Neuronal stem cell (in vitro differentiated cells): Measurements from ENCODE around the gene CD300H.

Experiments
- DNase-seq: peaks from one replicate; pipeline ENCODE4 v3.0.0-alpha.2; 2013; ENCODE audit warnings: low spot score
- H2AFZ ChIP-seq: one replicate; pipeline ENCODE4 v1.6.1; 2013; ENCODE audit warnings: mild to moderate bottlenecking, low read length, inconsistent platforms
- H2AK5ac ChIP-seq: 2 replicates; pipeline ENCODE4 v1.6.1; 2013; ENCODE audit warnings: low read depth, mild to moderate bottlenecking, inconsistent platforms, low read length, moderate library complexity, mixed read lengths
- H2BK120ac ChIP-seq: 2 replicates; pipeline ENCODE4 v1.6.1; 2013; ENCODE audit warnings: low read depth, mild to moderate bottlenecking, inconsistent platforms, low read length, moderate library complexity, mixed read lengths
- H2BK12ac ChIP-seq: one replicate; pipeline ENCODE4 v1.6.1; 2013; ENCODE audit warnings: low read length, inconsistent platforms
- H2BK15ac ChIP-seq: 2 replicates; pipeline ENCODE4 v1.6.1; 2013; ENCODE audit warnings: mild to moderate bottlenecking, low read length, inconsistent platforms, mixed read lengths
- H2BK5ac ChIP-seq: one replicate; pipeline ENCODE4 v1.6.1; 2013; ENCODE audit warnings: inconsistent platforms, mild to moderate bottlenecking, low read length, moderate library complexity
- H3K14ac ChIP-seq: one replicate; pipeline ENCODE4 v1.6.1; 2013; ENCODE audit warnings: low read length, inconsistent platforms
- H3K18ac ChIP-seq: 2 replicates; pipeline ENCODE4 v1.6.1; 2013; ENCODE audit warnings: low read length, inconsistent platforms
- H3K23ac ChIP-seq: 2 replicates; pipeline ENCODE4 v1.6.1; 2013; ENCODE audit warnings: low read depth, mild to moderate bottlenecking, mixed read lengths, low read length, inconsistent platforms; ENCODE audit not compliant: poor library complexity
- H3K27ac ChIP-seq: replicated peaks from 3 replicates; pipeline ENCODE4 v1.5.1; 2013; ENCODE audit warnings: low read length, inconsistent platforms
- H3K27me3 ChIP-seq, 3 experiments: 2 replicates each; pipeline ENCODE4 v1.6.1; 2013; ENCODE audit warnings: low read length in 3 of 3, mild to moderate bottlenecking in 2 of 3, inconsistent platforms in 1 of 3, low read depth in 1 of 3, mixed read lengths in 1 of 3, moderate library complexity in 1 of 3; ENCODE audit not compliant: control insufficient read depth in 3 of 3, insufficient read depth in 3 of 3
- H3K36me3 ChIP-seq, 2 donors: replicated peaks in 1 of 2; 2 replicates each; pipeline ENCODE4 v1.6.1; 2013; ENCODE audit warnings: low read length in 2 of 2; ENCODE audit not compliant: control insufficient read depth in 2 of 2, insufficient read depth in 2 of 2
- H3K4ac ChIP-seq: 2 replicates; pipeline ENCODE4 v1.6.1; 2013; ENCODE audit warnings: inconsistent platforms, mild to moderate bottlenecking, low read length, moderate library complexity
- H3K4me1 ChIP-seq, 2 donors: 1 replicate in 1 of 2; 2 replicates in 1 of 2; pipeline ENCODE4 v1.6.1; 2013; ENCODE audit warnings: low read length in 2 of 2, low read depth in 1 of 2; ENCODE audit not compliant: control insufficient read depth in 2 of 2, insufficient read depth in 1 of 2
- H3K4me2 ChIP-seq: one replicate; pipeline ENCODE4 v1.6.1; 2013; ENCODE audit warnings: mild to moderate bottlenecking, low read length, inconsistent platforms; ENCODE audit not compliant: insufficient read depth, poor library complexity, severe bottlenecking
- H3K4me3 ChIP-seq, 2 donors: 2 replicates each; pipeline ENCODE4 v1.5.1; 2013; ENCODE audit warnings: low read length in 2 of 2, mild to moderate bottlenecking in 2 of 2, inconsistent platforms in 1 of 2, moderate library complexity in 1 of 2
- H3K79me1 ChIP-seq: one replicate; pipeline ENCODE4 v1.6.1; 2013; ENCODE audit warnings: low read depth, mild to moderate bottlenecking, inconsistent platforms, low read length, moderate library complexity
- H3K9ac ChIP-seq: one replicate; pipeline ENCODE4 v1.6.1; 2013; ENCODE audit warnings: mild to moderate bottlenecking, low read depth, low read length, inconsistent platforms; ENCODE audit not compliant: poor library complexity
- H3K9me3 ChIP-seq, 2 donors: replicated peaks in 1 of 2; 2 replicates each; pipeline versions ENCODE3 to v1.6.1; 2013; ENCODE audit warnings: low read length in 2 of 2, mild to moderate bottlenecking in 2 of 2, inconsistent platforms in 1 of 2, low read depth in 1 of 2, mixed read lengths in 1 of 2, moderate library complexity in 1 of 2; ENCODE audit not compliant: control insufficient read depth in 2 of 2, insufficient read depth in 1 of 2
- H4K8ac ChIP-seq: one replicate; pipeline ENCODE4 v1.6.1; 2013; ENCODE audit warnings: low read depth, mild to moderate bottlenecking, inconsistent platforms, low read length, moderate library complexity
- H4K91ac ChIP-seq: one replicate; pipeline ENCODE4 v1.6.1; 2013; ENCODE audit warnings: low read length, low read depth, mild to moderate bottlenecking, inconsistent platforms; ENCODE audit not compliant: poor library complexity
- WGBS, 2 donors: extraction: QIAGEN DNeasy Blood & Tissue Kit; methylation state at CpG; one replicate each; pipeline ENCODE4 v1.1.7; 2013; ENCODE audit warnings: missing lambda C conversion rate in 2 of 2, mixed read lengths in 1 of 2; ENCODE audit not compliant: insufficient read length in 2 of 2, insufficient replicate concordance in 1 of 2; ENCODE audit errors: extremely low coverage in 2 of 2; 5-methylcytosine and 5-hydroxymethylcytosine counted together

CD300H gene

GRCh38 chr17:74514632-74515334 lies 52.5 kb downstream of the CD300H start:
- DNase-seq, result no peak

GRCh38 chr17:74513987-74514631 lies 53.2 kb downstream of the CD300H start:
- Histone ChIP-seq H3K14ac (no peak overlapping the region), H3K4me2 (no peak overlapping the region), H3K4ac (no peak overlapping the region), H3K27me3 (peaks cover 0 to 7% (median 0%) of the 10 kb centered on the region in 3 experiments), H3K36me3 (no peaks in the 10 kb centered on the region), H3K79me1 (no peaks in the 10 kb centered on the region), H4K8ac (no peak overlapping the region), H3K9ac (peak overlapping the region; percentile 54), H2AFZ (no peak overlapping the region), H2BK120ac (no peak overlapping the region), H3K9me3 (peaks cover 0 to 13% of the 10 kb centered on the region in 2 donors), H4K91ac (no peak overlapping the region), H3K27ac (no peak overlapping the region), H2BK5ac (no peak overlapping the region), H3K18ac (no peak overlapping the region), H2BK15ac (no peak overlapping the region), H3K4me3 (peak overlapping the region in 1 of 2 donors; percentile 65), H2BK12ac (no peak overlapping the region), H3K23ac (peak overlapping the region; percentile 66), H2AK5ac (no peak overlapping the region), H3K4me1 (no peaks in the 10 kb centered on the region)
- WGBS, 2 donors, result no CpG with 5 or more reads among the region's 3 CpGs
- peak; percentile 36 for DNase-seq

More at GRCh38 chr17:74514632-74515334, 52.5 kb downstream of the CD300H start:
- H3K27ac ChIP-seq, result no peak overlapping the region
- H2BK120ac ChIP-seq, result no peak overlapping the region
- no peak overlapping the region for H3K9ac ChIP-seq
- no peak overlapping the region for H2BK5ac ChIP-seq
- H3K23ac ChIP-seq, result no peak overlapping the region
- no peak overlapping the region for H4K91ac ChIP-seq
- H4K8ac ChIP-seq, result no peak overlapping the region
- H3K79me1 ChIP-seq, result no peaks in the 10 kb centered on the region
- H3K4me2 ChIP-seq, result no peak overlapping the region
- no peak overlapping the region for H3K18ac ChIP-seq
- peak overlapping the region in 1 of 2 donors; percentile 65 for H3K4me3 ChIP-seq
- no peaks in the 10 kb centered on the region for H3K36me3 ChIP-seq
- H2BK12ac ChIP-seq, result no peak overlapping the region
- no peaks in the 10 kb centered on the region for H3K4me1 ChIP-seq
- no peak overlapping the region for H2AK5ac ChIP-seq
- no peak overlapping the region for H2BK15ac ChIP-seq
- H3K14ac ChIP-seq, result peak overlapping the region; percentile 12
- H3K27me3 ChIP-seq, result peaks cover 0 to 7% (median 0%) of the 10 kb centered on the region in 3 experiments
- peaks cover 0 to 13% of the 10 kb centered on the region in 2 donors for H3K9me3 ChIP-seq
- H3K4ac ChIP-seq, result no peak overlapping the region
- H2AFZ ChIP-seq, result no peak overlapping the region
- no CpG with 5 or more reads among the region's 10 CpGs for WGBS, 2 donors

- H3K4ac ChIP-seq, result no peak overlapping the region
- no peak for DNase-seq
These were observed 54.7 kb downstream of the CD300H start for GRCh38 chr17:74512624-74513091.

GRCh38 chr17:74512036-74512435 lies 55.3 kb downstream of the CD300H start:
- H2BK5ac ChIP-seq, result no peak overlapping the region
- no peak overlapping the region for H3K4ac ChIP-seq
- H2BK12ac ChIP-seq, result no peak overlapping the region
- no CpG with 5 or more reads among the region's 2 CpGs for WGBS, 2 donors
- DNase-seq, result no peak
- no peaks in the 10 kb centered on the region for H3K79me1 ChIP-seq
- no peak overlapping the region for H2AK5ac ChIP-seq
- no peak overlapping the region for H4K91ac ChIP-seq
- no peak overlapping the region for H3K14ac ChIP-seq
- no peak overlapping the region for H3K27ac ChIP-seq
- H3K23ac ChIP-seq, result no peak overlapping the region
- no peak overlapping the region for H3K18ac ChIP-seq
- no peak overlapping the region for H3K4me3 ChIP-seq
- H3K4me2 ChIP-seq, result no peak overlapping the region
- no peaks in the 10 kb centered on the region for H3K4me1 ChIP-seq
- H2BK120ac ChIP-seq, result no peak overlapping the region
- H3K27me3 ChIP-seq, result peaks cover 0 to 7% (median 0%) of the 10 kb centered on the region in 3 experiments
- no peak overlapping the region for H3K9ac ChIP-seq
- H3K36me3 ChIP-seq, result no peaks in the 10 kb centered on the region
- H2BK15ac ChIP-seq, result no peak overlapping the region
- H2AFZ ChIP-seq, result no peak overlapping the region
- H4K8ac ChIP-seq, result no peak overlapping the region
- H3K9me3 ChIP-seq, result peaks cover 0 to 13% of the 10 kb centered on the region in 2 donors

More at GRCh38 chr17:74512624-74513091, 54.7 kb downstream of the CD300H start:
- H3K14ac ChIP-seq, result no peak overlapping the region
- no peaks in the 10 kb centered on the region for H3K4me1 ChIP-seq
- H3K9ac ChIP-seq, result no peak overlapping the region
- H2BK5ac ChIP-seq, result no peak overlapping the region
- peaks cover 0 to 7% (median 0%) of the 10 kb centered on the region in 3 experiments for H3K27me3 ChIP-seq
- H3K9me3 ChIP-seq, result peaks cover 0 to 13% of the 10 kb centered on the region in 2 donors
- H4K91ac ChIP-seq, result no peak overlapping the region
- H3K4me3 ChIP-seq, result no peak overlapping the region
- no CpG with 5 or more reads among the region's 7 CpGs for WGBS, 2 donors
- H3K18ac ChIP-seq, result no peak overlapping the region
- H2AFZ ChIP-seq, result no peak overlapping the region
- no peaks in the 10 kb centered on the region for H3K36me3 ChIP-seq
- H2BK15ac ChIP-seq, result no peak overlapping the region
- no peak overlapping the region for H3K23ac ChIP-seq
- no peak overlapping the region for H2BK120ac ChIP-seq
- no peak overlapping the region for H4K8ac ChIP-seq
- H2AK5ac ChIP-seq, result no peak overlapping the region
- no peak overlapping the region for H3K27ac ChIP-seq
- H2BK12ac ChIP-seq, result no peak overlapping the region
- no peaks in the 10 kb centered on the region for H3K79me1 ChIP-seq
- no peak overlapping the region for H3K4me2 ChIP-seq
